OCI-LY3 (cell line): ENCODE measurements around the gene XK.
A peak's percentile ranks its signal among the peaks of the same experiment; 100 is the strongest.

Experiments
- H2AFZ ChIP-seq: fragments of 200-600, 300-600 bp; shearing (Covaris generic); 2 replicates; pipeline ENCODE4 v1.6.0; 2014; ENCODE audit warnings: antibody characterized with exemption, low read depth, low read length
- H3K27ac ChIP-seq: fragments of 200-600, 300-600 bp; sonication (generic); 2 replicates; pipeline ENCODE4 v1.5.1; 2014; ENCODE audit warnings: mild to moderate bottlenecking, low read length, moderate library complexity, mixed read lengths
- H3K27me3 ChIP-seq: fragments of 200-600, 300-600 bp; sonication (generic); 2 replicates; pipeline ENCODE4 v1.6.1; 2014; ENCODE audit warnings: low read depth, low read length, mixed read lengths
- H3K36me3 ChIP-seq: fragments of 200-600, 300-600 bp; sonication (generic); replicated peaks from 2 replicates; pipeline ENCODE3; 2014; ENCODE audit warnings: low read depth, low read length, mixed read lengths
- H3K4me1 ChIP-seq: fragments of 300-600, 200-600 bp; sonication (generic); 2 replicates; pipeline ENCODE4 v1.6.1; 2014; ENCODE audit warnings: low read length, mixed read lengths
- H3K4me2 ChIP-seq: fragments of 200-600, 300-600 bp; sonication (generic); 2 replicates; pipeline ENCODE4 v1.6.1; 2014; ENCODE audit warnings: low read length, mixed read lengths
- H3K4me3 ChIP-seq: fragments of 300-600, 200-600 bp; sonication (generic); 2 replicates; pipeline ENCODE4 v1.5.1; 2014; ENCODE audit warnings: antibody characterized with exemption, mild to moderate bottlenecking, low read length, moderate library complexity
- H3K79me2 ChIP-seq: fragments of 300-600, 200-600 bp; shearing (Covaris generic); 2 replicates; pipeline ENCODE4 v1.6.1; 2014; ENCODE audit warnings: mild to moderate bottlenecking, low read length, mixed read lengths
- H3K9ac ChIP-seq: fragments of 300-600, 200-600 bp; shearing (Covaris generic); 2 replicates; pipeline ENCODE4 v1.6.0; 2014; ENCODE audit warnings: mild to moderate bottlenecking, low read length, moderate library complexity
- H3K9me3 ChIP-seq: fragments of 200-600, 300-600 bp; shearing (Covaris generic); 2 replicates; pipeline ENCODE4 v1.6.1; 2014; ENCODE audit warnings: low read length, mixed read lengths; ENCODE audit not compliant: insufficient read depth
- H4K20me1 ChIP-seq: fragments of 200-600, 300-600 bp; sonication (generic); 2 replicates; pipeline ENCODE4 v1.6.1; 2016; ENCODE audit warnings: low read length, mixed read lengths; ENCODE audit not compliant: insufficient read depth
- CTCF ChIP-seq: fragments of 200-600, 300-600 bp; sonication (generic); IDR thresholded peaks from 2 replicates; pipeline ENCODE4 v1.5.1; 2014; ENCODE audit warnings: antibody characterized with exemption, low read length, low read depth
- EZH2phosphoT487 ChIP-seq: fragments of 200-600 bp; shearing (Covaris generic); IDR thresholded peaks from 2 replicates; pipeline ENCODE4 v1.6.1; 2018; ENCODE audit warnings: antibody characterized with exemption, mixed run types, low read depth

Gene XK

GRCh38 chrX:37679230-37679629 is 6.4 kb upstream of the XK start:
- no peaks in the 10 kb centered on the region for H4K20me1 ChIP-seq
- H3K4me1 ChIP-seq, result peaks cover 29% of the 10 kb centered on the region
- H3K9ac ChIP-seq, result no peak overlapping the region
- no peak overlapping the region for H3K4me2 ChIP-seq
- TF ChIP-seq CTCF, result no peak
- TF ChIP-seq EZH2phosphoT487, result no peak
- H3K27me3 ChIP-seq, result no peaks in the 10 kb centered on the region
- H3K79me2 ChIP-seq, result no peaks in the 10 kb centered on the region
- no peaks in the 10 kb centered on the region for H3K36me3 ChIP-seq
- no peak overlapping the region for H3K4me3 ChIP-seq
- H3K9me3 ChIP-seq, result no peaks in the 10 kb centered on the region
- no peak overlapping the region for H3K27ac ChIP-seq
- H2AFZ ChIP-seq, result no peak overlapping the region

- Histone ChIP-seq H3K4me2 (no peak overlapping the region), H3K36me3 (no peaks in the 10 kb centered on the region), H4K20me1 (no peaks in the 10 kb centered on the region), H3K4me1 (peaks cover 32% of the 10 kb centered on the region), H3K9me3 (no peaks in the 10 kb centered on the region), H3K4me3 (no peak overlapping the region), H2AFZ (no peak overlapping the region), H3K27me3 (no peaks in the 10 kb centered on the region), H3K9ac (no peak overlapping the region), H3K79me2 (no peaks in the 10 kb centered on the region), H3K27ac (no peak overlapping the region)
- TF ChIP-seq CTCF, result no peak
- no peak for TF ChIP-seq EZH2phosphoT487
Measured at GRCh38 chrX:37679888-37680287, 5.7 kb upstream of the XK start.

- 0 out of 2 replicates have a peak overlapping the region, but pooled peaks have one; percentile 99 for H3K4me2 ChIP-seq
- H3K4me1 ChIP-seq, result peaks cover 15% of the 10 kb centered on the region
- H4K20me1 ChIP-seq, result no peaks in the 10 kb centered on the region
- H3K4me3 ChIP-seq, result no peak overlapping the region
- no peak overlapping the region for H2AFZ ChIP-seq
- no peak for TF ChIP-seq CTCF
- H3K9me3 ChIP-seq, result no peaks in the 10 kb centered on the region
- no peaks in the 10 kb centered on the region for H3K27me3 ChIP-seq
- H3K27ac ChIP-seq, result no peak overlapping the region
- no peak overlapping the region for H3K9ac ChIP-seq
- H3K79me2 ChIP-seq, result no peaks in the 10 kb centered on the region
- no peaks in the 10 kb centered on the region for H3K36me3 ChIP-seq
Measured at GRCh38 chrX:37684426-37684825, 1.2 kb upstream of the XK start.

GRCh38 chrX:37684973-37685372 is 618 bp upstream of the XK start:
- Histone ChIP-seq H2AFZ (peak overlapping the region; percentile 93), H3K27ac (no peak overlapping the region), H3K4me1 (peaks cover 15% of the 10 kb centered on the region), H3K9ac (peak overlapping the region; percentile 69), H3K4me3 (peak overlapping the region; percentile 95), H3K4me2 (peak overlapping the region; percentile 99), H3K79me2 (no peaks in the 10 kb centered on the region), H3K36me3 (no peaks in the 10 kb centered on the region), H3K27me3 (no peaks in the 10 kb centered on the region), H3K9me3 (no peaks in the 10 kb centered on the region), H4K20me1 (no peaks in the 10 kb centered on the region)
- TF ChIP-seq EZH2phosphoT487 (no peak), CTCF (no peak)
